Measurements from ENCODE around the gene SDC3.

SDC3 gene

GRCh38 chr1:30903343-30904034, 5.1 kb downstream of the SDC3 start:
- no peak for DNase-seq

GRCh38 chr1:30902593-30903290, 5.8 kb downstream of the SDC3 start:
- no peak for DNase-seq

GRCh38 chr1:30901798-30902581, 6.6 kb downstream of the SDC3 start:
- DNase-seq, result no peak

GRCh38 chr1:30900931-30901560, 7.5 kb downstream of the SDC3 start:
- DNase-seq, result no peak

- DNase-seq, result no peak
These were observed 8.1 kb downstream of the SDC3 start for GRCh38 chr1:30900486-30900885.

GRCh38 chr1:30899577-30900389, 8.8 kb downstream of the SDC3 start:
- no peak for DNase-seq

GRCh38 chr1:30898031-30898815, 10.3 kb downstream of the SDC3 start:
- no peak for DNase-seq

- no peak for DNase-seq
These were observed 11.7 kb downstream of the SDC3 start for GRCh38 chr1:30896905-30897304.

GRCh38 chr1:30895944-30896660, 12.5 kb downstream of the SDC3 start:
- DNase-seq, result no peak

GRCh38 chr1:30895382-30895943, 13.1 kb downstream of the SDC3 start:
- no peak for DNase-seq

GRCh38 chr1:30894508-30894973, 14.0 kb downstream of the SDC3 start:
- no peak for DNase-seq

- no peak for DNase-seq
These were observed 14.6 kb downstream of the SDC3 start for GRCh38 chr1:30893776-30894507.

- no peak for DNase-seq
These were observed 15.9 kb downstream of the SDC3 start for GRCh38 chr1:30892671-30893073.

- no peak for DNase-seq
These were observed 17.4 kb downstream of the SDC3 start for GRCh38 chr1:30891227-30891552.

- no peak for DNase-seq
These were observed 17.9 kb downstream of the SDC3 start for GRCh38 chr1:30890502-30891226.

GRCh38 chr1:30889511-30889910, 19.0 kb downstream of the SDC3 start:
- DNase-seq, result no peak

- DNase-seq, result no peak
These were observed 19.6 kb downstream of the SDC3 start for GRCh38 chr1:30888975-30889374.

GRCh38 chr1:30888391-30888790, 20.2 kb downstream of the SDC3 start:
- DNase-seq, result no peak

All from NCI-H2107 (cell line).